ENCODE data around the gene AHCYL2. TPM values are rescaled to one million over a fixed set of nuclear protein-coding genes. Genes with fewer than 3 reads are reported as not detected.

The AHCYL2 gene
- total and polyA plus RNA-seq, 2 donors (not counting 3 experiments of a cell fraction or from before 2014, with no cell fraction given), result 10.8 to 13.5 TPM

DNA sequence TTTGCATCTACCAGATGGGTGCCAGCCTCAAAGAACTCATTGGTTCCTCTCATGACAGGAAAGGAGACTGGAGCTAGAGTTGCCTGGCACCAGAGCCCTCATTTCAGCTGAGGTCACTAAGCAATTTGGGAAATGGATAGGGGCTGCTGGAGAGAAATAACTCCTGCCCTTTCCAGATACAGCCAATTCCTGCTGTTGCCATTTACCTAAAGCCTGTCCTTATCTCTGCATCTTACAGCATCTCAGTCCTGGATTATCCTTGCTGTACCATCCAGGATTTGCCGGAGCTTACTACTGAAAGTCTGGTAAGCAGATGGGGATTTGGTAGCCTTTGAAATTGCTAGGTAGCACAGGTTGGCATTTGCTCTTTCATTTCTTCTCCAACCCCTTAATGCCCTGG, 245.6 kb downstream of the AHCYL2 start:
- no peak overlapping the region for H3K27ac ChIP-seq (ENCODE audit: insufficient read depth, low read depth, low read length)
- no peaks in the 10 kb centered on the region for H3K9me3 ChIP-seq (replicated peaks; ENCODE audit: control insufficient read depth, insufficient read depth, low read length)
- H3K9ac ChIP-seq (replicated peaks; ENCODE audit: extremely low read depth, insufficient read depth, low read length), result no peak overlapping the region
- no peaks in the 10 kb centered on the region for H3K4me1 ChIP-seq (ENCODE audit: control insufficient read depth, extremely low read depth, insufficient read depth, low read length)
- H3K36me3 ChIP-seq (ENCODE audit: control insufficient read depth in 2 of 2, extremely low read depth in 1 of 2, insufficient read depth in 2 of 2, low read length in 2 of 2), result no peaks in the 10 kb centered on the region
- CTCF ChIA-PET, result interaction anchor here (0.6 to 11.6 kb wide), 11 partner anchors 30 to 540 kb away, joined by 3 to 321 read pairs (median 9); no protein-coding TSS in a partner anchor
- H2AFZ ChIP-seq (ENCODE audit: low read depth, low read length), result no peak overlapping the region
- H3K9me1 ChIP-seq (replicated peaks; ENCODE audit: control insufficient read depth, extremely low read depth, insufficient read depth, low read length), result no peaks in the 10 kb centered on the region
- no peaks in the 10 kb centered on the region for H3K27me3 ChIP-seq (ENCODE audit: control insufficient read depth in 2 of 2, insufficient read depth in 2 of 2, low read length in 2 of 2)
- no peak for DNase-seq (ENCODE audit: low read depth, low spot score)
- no peak overlapping the region for H3K4me3 ChIP-seq (replicated peaks in 1 of 3; ENCODE audit: insufficient read depth in 1 of 3, low read depth in 1 of 3, low read length in 3 of 3)
- POLR2A ChIA-PET, result interaction anchor here (0.7 kb wide), 1 partner anchor 31 kb away, joined by 3 read pairs; no protein-coding TSS in a partner anchor
- dilution Hi-C loops (cut with MboI; ENCODE audit: extremely low pct_ligation_motif_present, low sequenced_read_pairs) (no loop called here), intact Hi-C loops (cut with micrococcal nuclease) (loop anchor here (10.0 kb wide), 1 partner anchor 544 kb away; no protein-coding TSS in a partner anchor)
- no peak for FAIRE-seq
- no TSS peak for BruUV-seq (replicated peaks)
- H4K20me1 ChIP-seq (replicated peaks; ENCODE audit: control insufficient read depth, extremely low read depth, insufficient read depth, low read length), result no peaks in the 10 kb centered on the region
- TF ChIP-seq GATA2 (IDR thresholded peaks at IDR 0.05; ENCODE audit: insufficient read depth, insufficient read length, low read depth, low read length) (no peak), EZH2 (IDR thresholded peaks at IDR 0.05; ENCODE audit: borderline replicate concordance, low read depth, low read length, severe bottlenecking) (no peak), MYC (IDR thresholded peaks at IDR 0.05; ENCODE audit: low read depth, low read length) (no peak), FOS (IDR thresholded peaks at IDR 0.05; ENCODE audit: borderline replicate concordance, insufficient read depth, low read length) (no peak), POLR2A (IDR thresholded peaks at IDR 0.05; ENCODE audit: low read depth, low read length) (no peak), JUN (IDR thresholded peaks at IDR 0.05; ENCODE audit: borderline replicate concordance, insufficient read depth, insufficient read length, low read depth) (no peak), POLR2AphosphoS5 (IDR thresholded peaks at IDR 0.05; ENCODE audit: insufficient read depth, low read depth, low read length) (no peak)
- TF ChIP-seq, protein P1, sequence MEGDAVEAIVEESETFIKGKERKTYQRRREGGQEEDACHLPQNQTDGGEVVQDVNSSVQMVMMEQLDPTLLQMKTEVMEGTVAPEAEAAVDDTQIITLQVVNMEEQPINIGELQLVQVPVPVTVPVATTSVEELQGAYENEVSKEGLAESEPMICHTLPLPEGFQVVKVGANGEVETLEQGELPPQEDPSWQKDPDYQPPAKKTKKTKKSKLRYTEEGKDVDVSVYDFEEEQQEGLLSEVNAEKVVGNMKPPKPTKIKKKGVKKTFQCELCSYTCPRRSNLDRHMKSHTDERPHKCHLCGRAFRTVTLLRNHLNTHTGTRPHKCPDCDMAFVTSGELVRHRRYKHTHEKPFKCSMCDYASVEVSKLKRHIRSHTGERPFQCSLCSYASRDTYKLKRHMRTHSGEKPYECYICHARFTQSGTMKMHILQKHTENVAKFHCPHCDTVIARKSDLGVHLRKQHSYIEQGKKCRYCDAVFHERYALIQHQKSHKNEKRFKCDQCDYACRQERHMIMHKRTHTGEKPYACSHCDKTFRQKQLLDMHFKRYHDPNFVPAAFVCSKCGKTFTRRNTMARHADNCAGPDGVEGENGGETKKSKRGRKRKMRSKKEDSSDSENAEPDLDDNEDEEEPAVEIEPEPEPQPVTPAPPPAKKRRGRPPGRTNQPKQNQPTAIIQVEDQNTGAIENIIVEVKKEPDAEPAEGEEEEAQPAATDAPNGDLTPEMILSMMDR (IDR thresholded peaks at IDR 0.05; ENCODE audit: extremely low read depth in 1 of 2, insufficient read depth in 1 of 2, low read depth in 1 of 2, low read length in 2 of 2), result no peak
- TF ChIP-seq, protein P2, sequence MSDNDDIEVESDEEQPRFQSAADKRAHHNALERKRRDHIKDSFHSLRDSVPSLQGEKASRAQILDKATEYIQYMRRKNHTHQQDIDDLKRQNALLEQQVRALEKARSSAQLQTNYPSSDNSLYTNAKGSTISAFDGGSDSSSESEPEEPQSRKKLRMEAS (IDR thresholded peaks at IDR 0.05; ENCODE audit: insufficient read depth, insufficient read length), result no peak
- H3K4me2 ChIP-seq (ENCODE audit: insufficient read depth, low read length), result no peak overlapping the region
- H3K79me2 ChIP-seq (ENCODE audit: control insufficient read depth, insufficient read depth, low read length), result no peaks in the 10 kb centered on the region
